HG03064 (cell line): ENCODE results near the gene SNED1.

ENCODE experiments used
- ATAC-seq: cut with Tn5 transposase; IDR thresholded peaks from one replicate; pipeline ENCODE4 v1.9.1; 2021; ENCODE audit warnings: low read depth; ENCODE audit not compliant: unreplicated experiment

The SNED1 gene

DNA sequence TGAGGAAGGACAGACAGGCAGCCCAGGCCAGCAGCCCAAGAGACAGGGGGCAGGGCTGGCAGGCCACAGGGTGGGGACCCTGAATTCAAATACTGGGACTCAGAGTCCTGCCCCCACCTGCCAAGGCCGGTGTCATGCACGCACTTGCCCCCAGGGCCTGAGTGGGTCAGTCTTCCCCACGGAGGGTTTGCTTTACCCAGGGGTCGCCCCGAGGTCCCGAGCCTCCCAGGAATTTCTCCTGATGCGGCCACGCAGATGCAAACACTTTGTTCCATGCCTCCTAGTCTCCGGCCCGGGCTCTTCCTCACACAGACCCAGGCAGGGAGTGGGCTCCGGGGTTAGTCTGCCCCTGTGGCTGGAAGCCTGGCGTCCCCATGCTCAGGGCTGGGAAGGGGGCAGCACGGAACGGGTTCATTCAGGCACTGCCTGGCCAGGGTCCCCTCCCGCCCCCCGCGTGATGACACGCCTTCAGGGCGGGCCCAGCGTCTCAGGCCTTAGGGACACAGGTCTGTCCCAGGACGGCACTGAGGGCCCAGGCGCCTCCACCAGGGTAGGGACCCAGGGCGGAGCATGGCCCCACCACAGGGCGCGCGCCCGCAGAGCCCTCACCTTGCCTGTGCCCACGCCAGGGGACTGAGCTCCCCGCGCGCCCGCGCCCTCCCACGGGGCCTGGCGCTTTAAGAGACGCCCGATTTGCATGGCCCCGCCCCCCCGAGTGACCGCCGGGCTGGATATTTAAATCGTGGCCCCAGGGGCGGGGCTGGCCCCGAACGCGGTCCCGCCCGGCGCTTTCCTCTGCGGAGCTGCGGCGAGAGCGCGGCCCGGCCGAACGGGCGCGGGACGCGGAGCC is at the start of gene SNED1:
TSS of gene SNED1 (plus strand) at position 763 of the 850 bp plus-strand sequence. CDS start 220 bp downstream, outside the sequence.
- no peak for ATAC-seq

GRCh38 chr2:240948905-240949790 is 49.3 kb upstream of the SNED1 start:
- no peak for ATAC-seq

GRCh38 chr2:240949791-240950705 is 48.4 kb upstream of the SNED1 start:
- ATAC-seq: no peak

DNA sequence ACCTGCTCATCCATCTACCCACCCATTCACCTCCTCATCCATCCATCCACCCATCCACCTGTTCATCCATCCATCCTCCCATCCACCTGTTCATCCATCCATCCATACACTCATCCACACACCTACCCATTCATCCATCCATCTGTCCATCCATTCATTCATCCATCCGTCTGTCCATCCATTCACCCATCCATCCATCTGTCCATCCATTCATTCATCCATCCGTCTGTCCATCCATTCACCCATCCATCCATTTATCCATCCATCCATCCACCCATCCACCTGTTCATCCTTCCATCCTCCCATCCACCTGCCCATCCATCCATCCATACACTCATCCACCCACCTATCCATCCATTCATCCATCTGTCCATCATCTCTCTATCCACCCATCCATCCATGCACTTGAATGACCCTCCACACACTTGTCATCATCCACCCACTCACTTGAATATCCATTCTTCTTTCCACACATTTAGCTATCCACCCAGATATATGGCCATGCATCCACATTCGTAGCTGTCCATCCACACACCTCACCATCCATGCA is 47.3 kb upstream of the SNED1 start:
- no peak for ATAC-seq

GRCh38 chr2:240952496-240953246 is 45.7 kb upstream of the SNED1 start:
- ATAC-seq: no peak

GRCh38 chr2:240953426-240954410 is 44.7 kb upstream of the SNED1 start:
- no peak for ATAC-seq

- no peak for ATAC-seq
These were observed 43.7 kb upstream of the SNED1 start for GRCh38 chr2:240954436-240955305.

- ATAC-seq: no peak
These were observed 42.9 kb upstream of the SNED1 start for GRCh38 chr2:240955306-240956170.

GRCh38 chr2:240956171-240956934 is 42.1 kb upstream of the SNED1 start:
- ATAC-seq: no peak

DNA sequence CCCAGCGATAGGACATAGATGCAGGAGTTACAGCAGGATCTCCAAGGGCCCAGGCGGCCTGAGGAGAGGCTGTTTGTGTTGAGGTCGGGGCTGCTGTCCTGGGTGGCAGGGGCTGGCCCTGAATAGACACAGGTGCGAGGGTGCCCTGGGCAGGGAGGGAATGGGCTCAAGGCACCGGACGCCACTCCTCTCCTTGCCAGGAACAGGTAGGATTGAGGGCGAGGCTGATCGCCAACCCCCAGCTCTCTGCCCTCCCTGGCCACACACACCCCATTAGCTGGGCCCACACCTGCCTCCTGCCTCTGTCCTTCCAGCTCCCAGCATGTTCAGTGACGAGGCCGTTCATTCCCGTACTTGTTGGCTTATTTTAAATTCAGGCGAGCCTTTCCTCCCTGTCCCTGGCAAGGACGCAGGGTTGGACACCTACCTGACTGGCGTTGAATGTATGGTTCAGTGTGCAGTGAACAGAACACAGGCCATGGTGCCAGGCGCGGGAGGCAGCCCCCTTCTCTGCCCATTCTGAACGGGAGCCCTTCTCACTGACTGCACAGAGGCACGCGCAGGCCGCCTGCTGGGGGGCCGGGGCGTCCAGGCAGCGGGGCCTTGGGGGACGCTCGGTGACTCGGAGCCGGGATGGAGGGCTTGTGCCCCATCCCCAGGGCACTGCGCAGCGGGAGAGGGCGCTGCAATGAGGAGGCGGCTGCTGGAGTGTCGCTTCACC is 41.3 kb upstream of the SNED1 start:
- no peak for ATAC-seq

- no peak for ATAC-seq
These were observed 40.6 kb upstream of the SNED1 start for GRCh38 chr2:240957656-240958365.

DNA sequence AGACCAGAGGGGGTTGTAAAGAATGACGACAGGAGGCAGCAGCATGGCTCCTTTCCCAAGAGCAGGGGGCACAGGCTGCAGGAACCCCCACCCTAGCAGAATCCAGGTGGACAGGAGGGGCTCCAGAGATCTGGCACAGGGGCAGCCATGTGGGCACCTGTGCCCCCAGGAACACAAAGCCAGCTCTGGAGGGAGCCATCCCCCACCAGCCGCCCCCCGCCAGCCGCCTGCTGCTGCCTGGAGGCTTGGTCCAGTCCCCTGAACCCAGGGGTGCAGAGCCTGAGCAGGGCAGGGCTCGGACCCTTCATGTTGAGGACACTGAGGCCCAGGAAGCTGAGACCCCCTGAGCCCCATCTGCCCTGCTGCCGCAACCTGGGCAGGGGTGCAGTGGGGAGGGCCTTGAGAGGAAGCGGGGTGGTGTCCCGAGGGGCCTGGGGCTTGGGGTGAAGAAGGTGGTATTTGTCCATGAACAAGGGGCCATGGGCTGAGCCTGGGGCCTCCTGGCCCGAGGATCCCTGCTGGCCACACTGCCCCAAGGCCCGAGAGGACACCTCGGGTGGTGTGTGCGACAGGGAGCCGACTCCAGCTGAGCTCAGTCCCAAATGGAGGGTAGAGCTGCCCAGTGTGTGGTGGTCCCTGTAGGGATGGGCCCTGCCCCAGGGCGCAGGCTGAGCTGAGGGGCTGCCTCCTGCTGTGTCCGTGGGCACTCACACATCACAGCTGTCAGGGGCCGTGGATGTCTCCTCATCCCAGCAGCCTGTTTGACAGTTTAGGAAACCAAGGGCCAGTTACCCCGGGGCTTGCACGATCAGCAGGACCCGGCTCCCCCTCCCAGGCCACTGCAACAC is 39.8 kb upstream of the SNED1 start:
- ATAC-seq: no peak

GRCh38 chr2:240959214-240959940 is 39.0 kb upstream of the SNED1 start:
- ATAC-seq: no peak
